ENCODE data around the gene TMEM30B.
"Not testable (repeated sequence)": the region's sequence is repeated elsewhere in the genome, so short reads cannot be mapped to it uniquely, and the experiment has no call there.

The TMEM30B gene, protein sequence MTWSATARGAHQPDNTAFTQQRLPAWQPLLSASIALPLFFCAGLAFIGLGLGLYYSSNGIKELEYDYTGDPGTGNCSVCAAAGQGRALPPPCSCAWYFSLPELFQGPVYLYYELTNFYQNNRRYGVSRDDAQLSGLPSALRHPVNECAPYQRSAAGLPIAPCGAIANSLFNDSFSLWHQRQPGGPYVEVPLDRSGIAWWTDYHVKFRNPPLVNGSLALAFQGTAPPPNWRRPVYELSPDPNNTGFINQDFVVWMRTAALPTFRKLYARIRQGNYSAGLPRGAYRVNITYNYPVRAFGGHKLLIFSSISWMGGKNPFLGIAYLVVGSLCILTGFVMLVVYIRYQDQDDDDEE

DNA sequence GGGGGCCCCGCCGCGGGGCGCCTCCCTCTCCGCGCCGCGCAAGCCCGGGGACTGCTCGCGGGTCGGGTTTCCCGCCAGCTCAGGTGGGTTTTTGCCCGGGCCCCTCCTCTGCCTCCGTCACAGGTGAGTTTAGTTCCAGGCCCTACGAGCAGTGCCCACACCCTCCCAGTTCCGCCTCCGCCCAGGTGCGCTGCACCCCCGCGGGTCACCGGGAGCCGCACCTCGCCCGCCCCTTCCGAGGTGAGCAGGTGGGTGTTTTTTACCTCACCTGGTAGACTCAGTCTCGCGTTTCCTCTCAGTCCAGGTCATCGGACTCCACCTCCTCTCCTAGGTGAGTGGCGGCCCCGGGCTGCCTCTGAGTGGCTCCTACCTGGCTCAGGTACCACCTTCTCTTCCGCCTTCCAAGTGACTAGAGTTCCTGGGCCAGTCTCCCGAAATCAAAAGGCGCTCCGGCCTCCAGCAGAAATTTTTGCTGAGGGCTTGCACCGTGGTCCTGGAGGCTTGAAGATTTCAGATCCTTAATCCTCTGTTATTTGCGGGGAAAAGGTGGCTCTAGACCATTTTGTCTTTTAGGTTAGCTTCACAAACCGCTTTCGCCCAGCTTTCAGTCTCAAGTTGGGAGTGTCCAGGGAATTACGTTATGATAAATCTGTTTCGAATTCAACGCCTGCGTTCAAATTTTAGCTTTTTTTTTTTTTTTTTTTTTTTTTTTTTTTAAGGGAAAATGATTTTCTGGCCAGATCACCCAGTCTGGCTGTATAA, at the start of gene TMEM30B:
Gene TMEM30B, minus strand, starts transcription at position 153 of the 762 bp plus-strand sequence. CDS start 191 bp downstream, outside the sequence.
- DNase-seq (ENCODE audit: low spot score), result peak; percentile 82

DNA sequence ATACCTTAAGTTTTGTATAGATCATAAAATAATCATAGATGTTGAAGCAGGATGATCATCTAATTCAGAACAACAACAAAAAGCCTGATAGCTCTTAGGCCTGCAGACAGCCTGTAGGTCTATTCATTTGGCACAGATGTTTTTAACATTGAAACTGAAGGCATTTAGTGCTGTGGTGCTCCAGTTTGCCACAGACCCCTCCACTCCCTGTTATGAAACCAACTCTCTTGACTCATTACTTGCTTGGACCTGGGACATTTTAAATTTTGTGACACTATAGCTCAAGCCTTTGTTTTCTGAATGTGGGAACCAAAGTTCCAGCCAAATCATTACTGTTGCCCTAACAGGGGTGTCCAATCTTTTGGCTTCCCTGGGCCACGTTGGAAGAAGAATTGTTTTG, 49.4 kb upstream of the TMEM30B start:
- no peak for DNase-seq (ENCODE audit: low spot score)

DNA sequence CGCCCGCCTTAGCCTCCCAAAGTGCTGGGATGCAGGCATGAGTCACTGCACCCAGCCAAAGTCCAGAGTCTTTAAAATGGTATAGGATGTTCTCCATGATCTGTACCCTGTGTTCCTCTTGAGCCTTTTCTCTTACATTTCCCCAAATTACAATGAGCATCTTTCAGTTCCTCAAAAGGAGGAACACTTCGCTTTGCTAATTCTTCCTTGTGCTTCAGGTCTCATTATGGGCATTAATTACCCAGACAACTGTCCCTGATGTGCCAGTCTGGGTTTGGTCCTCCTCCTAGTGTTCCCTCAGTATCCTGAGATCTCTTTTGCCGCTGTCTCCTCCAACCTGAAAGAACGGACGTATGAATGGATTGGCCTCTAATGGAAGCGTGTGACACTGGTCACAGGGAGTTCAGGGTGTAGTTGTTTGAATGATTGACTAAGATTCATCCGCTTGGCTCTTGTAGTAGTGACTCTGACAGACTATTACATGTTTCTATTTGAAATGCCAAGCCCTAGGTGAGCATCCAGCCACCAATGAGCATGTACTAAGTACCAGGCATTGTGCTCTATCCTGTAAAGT, 48.4 kb upstream of the TMEM30B start:
- no peak for DNase-seq (ENCODE audit: low spot score)

DNA sequence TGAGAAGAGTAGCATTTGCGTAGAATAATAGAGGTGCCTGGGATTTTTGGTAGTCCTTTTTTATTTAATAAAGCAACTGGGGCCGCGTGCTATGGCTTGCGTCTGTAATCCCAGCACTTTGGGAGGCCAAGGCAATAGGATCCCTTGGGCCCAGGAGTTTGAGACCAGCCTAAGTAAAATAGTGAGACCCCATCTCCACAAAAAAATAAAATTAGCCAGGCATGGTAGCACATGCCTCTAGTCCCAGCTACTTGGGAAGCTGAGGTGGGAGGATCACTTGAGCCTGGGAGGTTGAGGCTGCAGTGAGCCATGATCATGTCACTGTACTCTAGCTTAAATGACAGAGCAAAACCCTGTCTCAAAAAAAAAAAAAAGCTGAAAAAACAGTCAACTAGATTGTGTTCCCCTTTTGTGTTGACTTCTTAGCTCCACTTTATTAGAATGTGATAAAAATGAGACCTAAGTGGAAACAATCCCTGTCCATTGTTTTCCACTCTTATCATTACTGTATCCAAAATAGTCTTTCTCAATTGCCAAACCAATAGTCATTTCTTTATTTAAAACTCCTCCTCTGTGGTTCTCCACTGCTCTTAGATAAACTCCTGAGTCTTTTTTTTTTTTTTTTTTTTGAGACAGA, 47.6 kb upstream of the TMEM30B start:
- DNase-seq (ENCODE audit: low spot score), result no peak

DNA sequence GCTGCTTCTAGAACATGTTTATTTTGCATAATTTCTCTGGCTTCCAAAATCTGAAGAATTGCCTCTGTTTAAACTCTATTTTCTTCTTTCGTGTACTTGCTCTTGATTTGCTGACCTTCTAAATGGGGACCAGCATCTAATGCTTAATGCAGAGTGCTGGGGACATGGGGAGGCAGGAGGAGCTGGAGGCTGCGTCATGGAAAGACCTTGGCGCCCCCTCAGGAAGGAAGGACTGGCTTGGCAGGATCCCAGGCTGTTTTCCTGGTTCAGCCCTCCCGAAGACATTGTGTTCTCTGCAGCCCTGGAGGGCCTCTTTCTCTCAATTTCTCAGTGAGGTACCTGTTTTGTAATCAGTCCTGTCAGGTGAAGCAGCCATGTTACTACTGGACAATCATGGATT, 45.7 kb upstream of the TMEM30B start:
- no peak for DNase-seq (ENCODE audit: low spot score)

DNA sequence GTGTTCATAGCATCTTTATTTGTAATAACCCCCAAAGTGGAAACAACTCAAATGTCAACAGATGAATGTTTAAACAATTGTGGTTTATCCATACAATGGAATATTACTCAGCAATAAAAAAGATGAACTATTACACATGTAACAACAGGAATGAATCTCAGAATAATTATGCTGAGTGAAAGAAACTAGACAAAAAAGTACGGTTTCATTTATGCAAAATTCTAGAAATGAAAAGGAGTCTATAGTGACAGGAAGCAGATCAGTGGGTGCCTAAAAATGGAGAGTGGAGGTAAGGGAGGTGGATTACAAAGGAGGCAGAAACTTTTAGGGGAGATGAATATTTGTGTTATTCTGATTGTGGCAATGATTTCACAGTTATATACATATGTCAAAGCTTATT, 45.0 kb upstream of the TMEM30B start:
- DNase-seq (ENCODE audit: low spot score), result no peak

DNA sequence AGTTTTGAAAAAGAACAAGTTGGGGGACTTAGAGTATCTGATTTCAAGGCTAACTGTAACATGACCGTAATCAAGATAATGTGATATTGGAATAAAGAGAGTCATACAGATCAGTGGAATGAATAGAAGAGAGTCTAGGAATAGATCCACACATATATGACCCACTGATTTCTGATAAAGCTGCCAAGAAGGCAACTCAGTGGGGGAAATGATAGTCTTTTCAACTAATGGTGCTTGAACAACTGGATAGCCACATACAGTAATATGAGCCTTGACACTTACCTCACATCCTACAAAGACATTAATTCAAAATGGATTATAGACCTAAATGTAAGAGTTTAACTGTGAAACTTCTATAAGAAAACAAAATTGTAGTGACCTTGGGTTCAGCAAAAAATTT, 44.0 kb upstream of the TMEM30B start:
- DNase-seq (ENCODE audit: low spot score), result no peak

DNA sequence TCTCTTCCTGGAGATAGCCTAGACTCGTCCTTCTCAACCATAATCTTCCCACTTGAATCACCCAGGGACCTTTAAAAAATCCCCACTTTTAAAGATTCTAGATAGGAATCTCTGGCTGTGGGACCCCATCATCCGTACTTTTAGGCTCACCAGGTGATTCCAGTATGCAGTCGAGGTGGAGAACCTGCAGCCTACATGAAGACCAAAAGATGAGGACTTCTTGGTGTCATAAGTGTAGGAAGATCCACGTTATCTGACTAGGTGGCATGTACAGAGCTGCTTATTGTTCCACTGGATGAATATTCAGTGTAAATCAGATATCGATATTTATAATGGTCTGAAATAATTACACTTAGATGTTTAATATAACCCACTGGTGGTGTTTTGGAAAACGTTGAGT, 42.8 kb upstream of the TMEM30B start:
- DNase-seq (ENCODE audit: low spot score), result no peak

DNA sequence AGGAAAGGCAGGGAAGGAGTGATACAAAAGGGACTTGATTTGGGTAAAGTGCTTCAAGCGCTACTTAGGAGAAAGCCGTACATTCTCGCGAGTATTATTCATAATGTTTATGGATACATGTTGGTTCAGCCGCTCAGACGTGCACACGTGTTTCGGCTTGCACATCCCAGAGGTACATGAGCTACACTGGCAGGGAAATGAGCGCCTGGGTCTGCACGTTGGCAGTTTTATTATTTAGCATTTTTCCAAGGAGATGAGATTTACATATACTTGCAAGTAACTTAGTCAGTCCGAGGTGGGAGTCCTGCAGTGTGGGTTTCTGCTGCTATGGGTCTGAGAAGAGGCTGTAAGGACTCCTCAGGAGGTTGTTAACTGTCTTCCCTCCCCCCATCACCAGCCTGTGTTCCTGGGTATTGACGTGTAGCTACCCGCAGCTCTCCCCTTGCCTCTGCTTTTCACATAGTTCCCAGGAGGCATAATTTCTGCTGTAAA, 41.7 kb upstream of the TMEM30B start:
- DNase-seq (ENCODE audit: low spot score), result peak; percentile 61

DNA sequence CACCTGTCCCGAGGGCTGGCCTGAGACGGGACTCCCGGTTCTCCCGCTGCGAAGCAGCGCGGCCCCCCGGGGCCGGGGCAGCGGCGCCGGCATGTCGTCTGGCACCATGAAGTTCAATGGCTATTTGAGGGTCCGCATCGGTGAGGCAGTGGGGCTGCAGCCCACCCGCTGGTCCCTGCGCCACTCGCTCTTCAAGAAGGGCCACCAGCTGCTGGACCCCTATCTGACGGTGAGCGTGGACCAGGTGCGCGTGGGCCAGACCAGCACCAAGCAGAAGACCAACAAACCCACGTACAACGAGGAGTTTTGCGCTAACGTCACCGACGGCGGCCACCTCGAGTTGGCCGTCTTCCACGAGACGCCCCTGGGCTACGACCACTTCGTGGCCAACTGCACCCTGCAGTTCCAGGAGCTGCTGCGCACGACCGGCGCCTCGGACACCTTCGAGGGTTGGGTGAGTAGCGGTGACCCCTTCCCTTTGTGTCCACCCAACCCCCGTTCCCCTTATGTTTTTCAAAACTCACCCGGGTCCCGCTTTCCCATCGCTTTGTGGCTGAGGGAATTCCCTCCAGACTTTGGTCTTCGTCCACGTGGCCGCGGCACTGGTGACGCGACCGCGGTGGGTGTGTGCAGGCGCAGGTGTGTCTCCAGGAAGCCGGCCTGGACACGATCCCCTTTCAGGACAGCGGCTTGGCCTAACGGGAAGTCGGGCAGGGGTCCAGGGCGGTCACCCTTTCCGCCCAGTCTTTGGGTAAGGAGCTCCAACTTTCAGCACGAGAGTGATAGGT, 41.1 kb upstream of the TMEM30B start:
- peak; percentile 41 for DNase-seq (ENCODE audit: low spot score)

DNA sequence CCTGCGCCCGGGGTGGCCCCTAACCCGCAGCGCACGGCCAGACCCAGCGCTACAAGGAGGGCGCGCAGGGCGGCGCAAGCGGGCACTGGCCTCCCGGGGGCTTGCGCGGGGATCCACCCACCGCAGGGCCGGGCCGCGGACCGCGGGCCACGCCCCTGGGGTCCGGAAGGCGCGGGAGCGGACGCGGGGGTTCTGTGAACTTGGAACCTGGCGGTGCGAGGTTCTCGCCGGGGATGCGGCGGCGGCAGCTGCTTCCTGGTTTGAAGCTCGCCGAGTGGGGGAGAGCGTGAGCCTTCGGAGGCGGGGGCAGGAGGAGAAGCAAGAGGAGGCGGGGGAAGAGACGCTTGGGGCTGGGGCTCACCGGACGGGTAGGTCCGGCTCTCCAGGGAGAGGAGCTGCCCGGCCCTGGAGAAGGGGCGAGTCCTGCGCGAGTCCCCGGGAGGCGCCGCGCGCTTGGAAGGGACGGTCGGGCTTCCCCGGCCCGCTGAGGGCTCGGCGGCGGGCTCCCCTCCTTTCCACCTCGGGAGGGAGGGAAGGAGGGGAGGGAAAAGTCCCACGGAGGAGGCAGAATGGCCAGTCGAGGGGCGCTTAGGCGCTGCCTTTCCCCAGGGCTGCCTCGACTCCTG, 40.4 kb upstream of the TMEM30B start, which contains the start of gene PRKCH:
Gene PRKCH, plus strand, starts transcription at position 195 of the 626 bp plus-strand sequence. CDS start 523 bp downstream, outside the sequence.
- peak; percentile 66 for DNase-seq (ENCODE audit: low spot score)

DNA sequence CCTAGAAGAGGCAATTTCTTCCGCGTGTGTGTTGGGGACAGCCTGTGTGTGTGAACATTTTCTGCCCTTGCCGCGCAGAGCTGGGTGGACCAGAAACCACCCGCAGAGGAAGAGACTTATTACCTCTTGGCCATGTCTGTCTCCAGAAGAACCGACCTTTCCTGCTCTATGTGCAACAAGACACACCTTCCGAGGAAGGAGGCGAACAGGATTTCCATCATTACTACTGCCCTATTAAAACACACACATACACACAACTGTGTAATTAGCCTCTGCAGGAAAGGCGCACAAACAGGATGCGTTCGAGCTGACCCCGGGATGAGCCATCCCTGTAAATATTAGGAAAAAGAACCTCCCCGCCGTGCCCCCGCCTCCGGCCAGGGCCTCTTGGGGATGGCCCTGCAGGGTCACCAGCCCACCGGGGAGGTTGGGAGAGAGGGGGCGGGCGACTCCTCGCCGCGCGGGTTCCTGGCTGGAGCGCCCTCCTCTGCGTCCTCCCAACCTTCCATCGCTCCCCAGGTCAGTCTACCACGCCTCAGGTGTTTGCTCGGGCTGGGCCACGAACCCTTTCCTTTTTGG, 39.8 kb upstream of the TMEM30B start:
- DNase-seq (ENCODE audit: low spot score), result peak; percentile 14

DNA sequence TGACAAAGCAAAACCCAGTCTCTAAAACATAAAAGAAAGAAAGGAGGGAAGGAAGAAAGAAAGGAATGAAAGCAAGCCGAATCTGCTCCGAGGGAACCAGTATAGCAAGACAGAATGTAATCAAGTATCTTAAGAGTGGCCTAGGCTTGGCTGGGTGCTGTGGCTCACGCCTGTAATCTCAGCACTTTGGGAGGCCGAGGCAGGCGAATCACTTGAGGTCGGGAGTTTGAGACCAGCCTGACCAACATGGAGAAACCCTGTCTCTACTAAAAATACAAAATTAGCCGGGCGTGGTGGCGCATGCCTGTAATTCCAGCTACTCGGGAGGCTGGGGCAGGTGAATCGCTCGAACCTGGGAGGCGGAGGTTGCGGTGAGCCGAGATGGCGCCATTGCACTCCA, 39.0 kb upstream of the TMEM30B start:
- DNase-seq (ENCODE audit: low spot score), result not testable (repeated sequence)

DNA sequence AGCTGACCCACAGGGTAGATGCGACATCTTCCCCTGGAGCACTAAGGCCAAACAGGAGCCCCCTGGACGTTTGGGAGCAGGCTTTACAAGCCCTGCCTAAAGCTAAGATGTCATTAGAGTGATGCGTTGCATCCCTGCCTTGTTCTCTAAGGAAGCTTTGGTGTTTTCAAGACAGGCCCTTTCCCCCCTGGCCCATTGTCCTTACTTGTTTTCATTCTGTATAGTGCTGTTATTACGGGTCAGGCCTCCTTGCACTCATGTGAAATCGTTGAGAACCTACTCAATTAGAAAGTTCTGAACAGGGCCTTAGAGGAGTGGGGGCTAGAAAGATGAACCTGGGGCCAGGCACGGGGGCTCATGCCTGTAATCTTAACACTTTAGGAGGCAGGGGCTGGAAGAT, 38.6 kb upstream of the TMEM30B start:
- DNase-seq (ENCODE audit: low spot score), result no peak

DNA sequence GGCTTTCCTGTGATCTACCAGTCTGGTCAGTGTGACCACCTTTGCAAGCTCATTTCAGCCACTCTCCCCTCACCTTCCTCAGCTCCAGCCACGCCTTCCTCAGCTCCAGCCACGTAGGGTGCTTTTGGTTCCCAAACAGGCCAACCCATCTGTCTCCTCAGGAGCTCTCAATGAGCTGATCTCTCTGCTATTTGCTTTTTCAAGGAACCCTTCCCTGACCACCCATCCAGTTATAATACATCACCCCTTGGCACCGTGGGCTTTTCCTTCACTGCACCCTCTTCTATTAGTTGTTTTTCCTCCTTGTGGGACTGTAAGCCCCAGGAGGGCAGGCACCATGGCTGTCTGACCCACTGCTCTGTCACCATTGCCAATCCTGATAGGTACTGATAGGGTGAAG, 37.9 kb upstream of the TMEM30B start:
- DNase-seq (ENCODE audit: low spot score), result no peak

DNA sequence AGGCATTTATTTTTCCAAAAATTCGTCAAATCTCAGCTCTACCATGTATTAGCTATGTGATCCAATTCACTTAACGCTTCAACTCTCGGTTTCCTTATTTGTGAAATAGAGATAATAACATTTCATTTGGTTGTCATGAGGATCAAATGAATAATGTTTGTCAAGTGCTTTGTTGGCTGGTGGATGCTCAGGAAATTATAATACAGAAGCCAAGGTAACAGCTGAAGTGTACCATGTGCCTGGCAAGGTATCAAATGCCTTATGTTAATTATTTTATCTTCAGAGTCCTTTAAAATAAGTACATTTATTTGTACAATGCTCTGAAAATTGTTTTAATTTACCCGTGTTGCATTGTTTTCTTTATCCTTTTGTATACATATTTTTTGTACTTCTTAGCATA, 34.2 kb upstream of the TMEM30B start:
- DNase-seq (ENCODE audit: low spot score), result no peak

DNA sequence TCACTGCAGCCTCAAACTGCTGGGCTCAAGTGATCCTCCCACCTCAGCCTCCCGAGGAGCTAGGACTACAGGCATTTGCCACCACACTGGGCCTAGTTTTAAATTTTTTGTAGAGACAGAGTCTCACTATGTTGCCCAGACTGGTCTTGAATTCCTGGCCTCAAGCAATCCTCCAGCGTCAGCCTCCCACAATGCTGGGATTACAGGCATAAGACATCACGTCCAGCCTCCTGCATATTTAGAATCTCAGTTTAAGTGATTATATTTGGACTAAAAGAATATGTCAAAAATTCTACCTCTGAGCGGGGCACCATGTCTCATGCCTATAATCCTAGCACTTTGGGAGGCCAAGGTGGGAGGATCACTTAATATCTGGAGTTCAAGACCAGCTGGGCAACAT, 27.6 kb upstream of the TMEM30B start:
- DNase-seq (ENCODE audit: low spot score), result not testable (repeated sequence)

DNA sequence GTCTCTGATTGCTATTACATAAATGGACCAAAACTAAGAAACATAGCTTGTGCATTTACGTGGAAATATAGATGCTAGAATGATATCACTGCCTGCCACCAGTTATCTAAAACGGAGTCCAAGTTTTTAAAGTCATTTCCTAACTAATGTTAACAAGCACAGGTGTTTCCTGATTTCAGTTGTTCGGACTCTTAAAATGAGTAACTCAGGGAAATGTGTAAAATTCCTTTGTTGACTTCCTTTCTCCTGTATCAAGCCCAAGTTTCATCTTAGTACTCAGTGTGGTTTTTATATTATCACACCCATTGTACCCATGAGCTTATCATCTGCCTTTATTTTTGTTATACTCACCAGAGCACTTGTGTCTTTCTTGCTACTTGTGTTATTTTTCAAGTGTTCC, 27.1 kb upstream of the TMEM30B start:
- DNase-seq (ENCODE audit: low spot score), result no peak

DNA sequence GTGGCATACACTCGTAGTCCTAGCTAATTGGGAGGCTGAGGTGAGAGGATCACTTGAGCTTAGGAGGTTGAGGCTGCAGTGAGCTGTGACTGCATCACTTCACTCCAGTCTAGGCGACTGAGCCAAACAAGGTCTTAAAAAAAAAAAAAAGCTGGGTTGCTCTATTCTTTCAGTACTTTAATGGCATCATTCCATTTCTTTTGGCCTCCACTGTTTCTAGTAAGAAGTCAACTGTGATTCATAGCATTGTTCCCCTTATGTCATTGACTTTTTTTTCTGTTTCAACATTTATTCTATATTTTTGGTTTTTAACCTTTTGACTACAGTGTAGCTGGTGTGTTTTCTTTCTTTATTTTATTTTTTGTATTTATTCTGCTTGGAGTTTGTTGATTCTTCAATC, 23.6 kb upstream of the TMEM30B start:
- DNase-seq (ENCODE audit: low spot score), result no peak

DNA sequence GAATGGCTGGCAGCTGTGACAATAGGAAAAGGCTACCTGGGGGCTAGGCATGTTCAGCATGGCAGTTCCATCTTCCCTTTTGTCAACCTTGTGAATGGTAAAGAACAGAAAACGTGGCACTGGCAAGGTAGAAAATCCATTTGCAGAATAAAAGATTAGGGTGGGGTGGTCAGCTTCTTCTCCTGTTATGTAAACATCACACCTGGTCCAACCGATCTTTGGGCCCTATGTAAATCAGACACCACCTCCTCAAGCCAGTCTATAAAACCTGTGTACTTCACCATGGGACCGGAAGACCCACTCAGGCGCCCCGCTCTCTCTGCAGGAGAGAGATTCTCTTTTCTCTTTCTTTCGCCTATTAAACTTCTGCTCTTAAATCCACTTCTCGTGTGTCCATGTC, 19.6 kb upstream of the TMEM30B start:
- DNase-seq (ENCODE audit: low spot score), result no peak

DNA sequence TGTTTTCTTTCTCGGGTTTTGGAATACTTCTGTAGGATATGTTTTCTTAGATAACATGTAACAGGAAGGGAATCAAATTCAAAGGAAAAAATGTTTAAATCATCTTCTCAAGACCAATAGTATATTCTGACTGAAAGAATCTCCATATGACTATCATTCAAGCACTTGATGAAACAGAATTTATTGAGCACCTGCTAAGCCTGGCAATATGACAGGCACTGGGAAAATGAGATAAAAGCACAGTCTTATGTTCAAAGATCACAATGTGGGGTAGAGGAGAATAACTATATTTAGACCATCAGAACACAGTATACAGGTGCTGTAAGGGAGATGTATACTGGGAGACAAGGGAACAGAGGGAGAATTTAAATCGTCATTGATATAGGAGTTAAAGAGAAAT, 19.1 kb upstream of the TMEM30B start:
- DNase-seq (ENCODE audit: low spot score), result no peak
